ENCODE data around the gene ENTPD8.

GRCh38 chr9:137488906-137489305 is 47.7 kb upstream of the ENTPD8 start:
- TF ChIP-seq CTCF (IDR thresholded peaks at IDR 0.05) (no peak), POLR2A (IDR thresholded peaks at IDR 0.05) (no peak), EP300 (IDR thresholded peaks at IDR 0.05) (no peak)
